ENCODE results near the gene PRX. TPM values are rescaled to one million over a fixed set of nuclear protein-coding genes. Genes with fewer than 3 reads are reported as not detected.

The PRX gene
- total and polyA plus RNA-seq, 9 of the 15 experiments (the other 6 are each of a cell fraction or from before 2014, with no cell fraction given), result 0.65 to 3.5 (median 1.7) TPM; not detected in 2

GRCh38 chr19:40394816-40395210, 18.4 kb downstream of the PRX start:
- intact Hi-C loops (cut with micrococcal nuclease) (no loop called here), in situ Hi-C loops (cut with MboI) (no loop called here)
- Histone ChIP-seq H3K27ac (ENCODE audit: extremely low read depth, low read depth, low read length) (no peak overlapping the region), H3K9ac (ENCODE audit: insufficient read depth in 1 of 2, low read depth in 2 of 2, low read length in 2 of 2) (peak overlapping the region in 1 of 2 experiments; percentile 43; a peak in 2 of 4 replicates), H2AFZ (ENCODE audit: low read depth, low read length) (no peak overlapping the region), H3K9me3 (replicated peaks; ENCODE audit: control insufficient read depth, insufficient read depth, low read depth, low read length) (no peaks in the 10 kb centered on the region), H3K4me1 (replicated peaks in 1 of 2; ENCODE audit: control insufficient read depth in 2 of 2, insufficient read depth in 2 of 2, low read length in 2 of 2) (peaks cover 17 to 56% of the 10 kb centered on the region in 2 experiments), H3K79me2 (ENCODE audit: control insufficient read depth, insufficient read depth, low read length) (no peaks in the 10 kb centered on the region), H3K4me2 (ENCODE audit: insufficient read depth, low read length) (no peak overlapping the region), H3K36me3 (ENCODE audit: control insufficient read depth, insufficient read depth, low read length) (no peaks in the 10 kb centered on the region), H3K27me3 (ENCODE audit: control insufficient read depth in 2 of 2, insufficient read depth in 2 of 2, low read length in 2 of 2) (peaks cover 18 to 34% of the 10 kb centered on the region in 2 experiments), H3K4me3 (no peak overlapping the region), H3K9me1 (ENCODE audit: control insufficient read depth, insufficient read depth, low read length) (no peaks in the 10 kb centered on the region), H4K20me1 (replicated peaks; ENCODE audit: control insufficient read depth, insufficient read depth, low read length) (0 out of 2 replicates have a peak, but pooled peaks cover 5% of the 10 kb centered on the region)
- 17% methylated on average over 7 of the region's 13 CpGs for WGBS (ENCODE audit: insufficient coverage, low coverage, missing lambda C conversion rate)
- DNase-seq (ENCODE audit: extremely low read depth in 1 of 4, low spot score in 3 of 4) (no peak), FAIRE-seq (no peak), ATAC-seq (no peak)
- ChIA-PET CTCF (ENCODE audit: low intra/inter-chr PET ratio) (no interaction called here), POLR2A (interaction anchor here (0.6 to 1.4 kb wide), 5 partner anchors 15 to 993 kb away, joined by 3 to 5 read pairs (median 3); partner anchors contain the start of gene PRX)
- no TSS peak for BruUV-seq (replicated peaks)
- TF ChIP-seq, protein P1, sequence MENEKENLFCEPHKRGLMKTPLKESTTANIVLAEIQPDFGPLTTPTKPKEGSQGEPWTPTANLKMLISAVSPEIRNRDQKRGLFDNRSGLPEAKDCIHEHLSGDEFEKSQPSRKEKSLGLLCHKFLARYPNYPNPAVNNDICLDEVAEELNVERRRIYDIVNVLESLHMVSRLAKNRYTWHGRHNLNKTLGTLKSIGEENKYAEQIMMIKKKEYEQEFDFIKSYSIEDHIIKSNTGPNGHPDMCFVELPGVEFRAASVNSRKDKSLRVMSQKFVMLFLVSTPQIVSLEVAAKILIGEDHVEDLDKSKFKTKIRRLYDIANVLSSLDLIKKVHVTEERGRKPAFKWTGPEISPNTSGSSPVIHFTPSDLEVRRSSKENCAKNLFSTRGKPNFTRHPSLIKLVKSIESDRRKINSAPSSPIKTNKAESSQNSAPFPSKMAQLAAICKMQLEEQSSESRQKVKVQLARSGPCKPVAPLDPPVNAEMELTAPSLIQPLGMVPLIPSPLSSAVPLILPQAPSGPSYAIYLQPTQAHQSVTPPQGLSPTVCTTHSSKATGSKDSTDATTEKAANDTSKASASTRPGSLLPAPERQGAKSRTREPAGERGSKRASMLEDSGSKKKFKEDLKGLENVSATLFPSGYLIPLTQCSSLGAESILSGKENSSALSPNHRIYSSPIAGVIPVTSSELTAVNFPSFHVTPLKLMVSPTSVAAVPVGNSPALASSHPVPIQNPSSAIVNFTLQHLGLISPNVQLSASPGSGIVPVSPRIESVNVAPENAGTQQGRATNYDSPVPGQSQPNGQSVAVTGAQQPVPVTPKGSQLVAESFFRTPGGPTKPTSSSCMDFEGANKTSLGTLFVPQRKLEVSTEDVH (IDR thresholded peaks at IDR 0.05; ENCODE audit: low read depth, partially characterized antibody), result no peak
- TF ChIP-seq, protein P2, sequence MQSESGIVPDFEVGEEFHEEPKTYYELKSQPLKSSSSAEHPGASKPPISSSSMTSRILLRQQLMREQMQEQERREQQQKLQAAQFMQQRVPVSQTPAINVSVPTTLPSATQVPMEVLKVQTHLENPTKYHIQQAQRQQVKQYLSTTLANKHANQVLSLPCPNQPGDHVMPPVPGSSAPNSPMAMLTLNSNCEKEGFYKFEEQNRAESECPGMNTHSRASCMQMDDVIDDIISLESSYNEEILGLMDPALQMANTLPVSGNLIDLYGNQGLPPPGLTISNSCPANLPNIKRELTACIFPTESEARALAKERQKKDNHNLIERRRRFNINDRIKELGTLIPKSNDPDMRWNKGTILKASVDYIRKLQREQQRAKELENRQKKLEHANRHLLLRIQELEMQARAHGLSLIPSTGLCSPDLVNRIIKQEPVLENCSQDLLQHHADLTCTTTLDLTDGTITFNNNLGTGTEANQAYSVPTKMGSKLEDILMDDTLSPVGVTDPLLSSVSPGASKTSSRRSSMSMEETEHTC (IDR thresholded peaks at IDR 0.05), result no peak
- TF ChIP-seq SREBF2 (CRISPR knock-in tag; IDR thresholded peaks at IDR 0.05), result no peak
- TF ChIP-seq ZFP36 (IDR thresholded peaks at IDR 0.05; ENCODE audit: low read depth, low read length, partially characterized antibody), result no peak
- no peak for TF ChIP-seq DDX20 (tag; IDR thresholded peaks at IDR 0.05; ENCODE audit: low read depth)
- TF ChIP-seq ZFP30 (CRISPR knock-in tag; IDR thresholded peaks at IDR 0.05; ENCODE audit: borderline replicate concordance), result no peak
- no peak for TF ChIP-seq PREB (CRISPR knock-in tag; IDR thresholded peaks at IDR 0.05)
- TF ChIP-seq TBP (optimal IDR thresholded peaks at IDR 0.05; ENCODE audit: low read depth, low read length), result no peak
- TF ChIP-seq SMAD1 (IDR thresholded peaks at IDR 0.05; ENCODE audit: low read depth, low read length, partially characterized antibody), result no peak
- TF ChIP-seq MCM5 (IDR thresholded peaks at IDR 0.05; ENCODE audit: low read depth), result no peak
- no peak for TF ChIP-seq KLF16 (IDR thresholded peaks at IDR 0.05)
- no peak for TF ChIP-seq FIP1L1 (IDR thresholded peaks at IDR 0.05; ENCODE audit: low read depth, low read length, poor library complexity, severe bottlenecking)
- no peak for TF ChIP-seq CHD2 (IDR thresholded peaks at IDR 0.05; ENCODE audit: low read depth, low read length)
- no peak for TF ChIP-seq SETDB1 (IDR thresholded peaks at IDR 0.05; ENCODE audit: low read length)
- TF ChIP-seq CHAMP1 (IDR thresholded peaks at IDR 0.05), result no peak
- TF ChIP-seq NEUROD1 (IDR thresholded peaks at IDR 0.05; ENCODE audit: borderline replicate concordance, low read depth, low read length, partially characterized antibody), result no peak
